ENCODE results near the gene SLC1A7.

The SLC1A7 gene

DNA sequence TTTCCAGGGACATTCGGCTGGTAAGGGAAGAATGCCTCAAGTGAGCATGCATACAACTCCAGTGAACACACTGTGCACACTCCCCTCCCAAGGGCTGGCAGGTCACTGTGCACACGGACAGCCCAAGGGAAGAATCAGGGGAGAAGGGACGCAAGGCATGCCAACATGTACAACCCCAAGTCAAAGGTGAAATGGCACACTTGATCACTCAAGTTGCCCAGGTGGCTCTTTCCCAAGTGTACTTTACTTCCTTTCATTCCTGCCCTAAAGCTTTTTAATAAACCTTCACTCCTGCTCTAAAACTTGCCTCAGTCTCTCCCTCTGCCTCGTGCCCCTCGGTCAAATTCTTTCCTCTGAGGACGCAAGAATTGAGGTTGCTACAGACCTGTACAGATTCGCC is 13.5 kb upstream of the SLC1A7 start:
- H3K4me3 ChIP-seq (ENCODE audit: low read depth, low read length) = no peak overlapping the region
- no peaks in the 10 kb centered on the region for H3K27me3 ChIP-seq (ENCODE audit: control insufficient read depth, insufficient read depth, low read length)
- H3K9me3 ChIP-seq (ENCODE audit: control insufficient read depth, insufficient read depth, low read length) = no peaks in the 10 kb centered on the region
- no peaks in the 10 kb centered on the region for H3K4me1 ChIP-seq (ENCODE audit: control insufficient read depth, insufficient read depth, low read length)
- no peaks in the 10 kb centered on the region for H3K36me3 ChIP-seq (ENCODE audit: control insufficient read depth, insufficient read depth, low read length)
- no peak overlapping the region for H3K9ac ChIP-seq (ENCODE audit: low read depth, low read length)

DNA sequence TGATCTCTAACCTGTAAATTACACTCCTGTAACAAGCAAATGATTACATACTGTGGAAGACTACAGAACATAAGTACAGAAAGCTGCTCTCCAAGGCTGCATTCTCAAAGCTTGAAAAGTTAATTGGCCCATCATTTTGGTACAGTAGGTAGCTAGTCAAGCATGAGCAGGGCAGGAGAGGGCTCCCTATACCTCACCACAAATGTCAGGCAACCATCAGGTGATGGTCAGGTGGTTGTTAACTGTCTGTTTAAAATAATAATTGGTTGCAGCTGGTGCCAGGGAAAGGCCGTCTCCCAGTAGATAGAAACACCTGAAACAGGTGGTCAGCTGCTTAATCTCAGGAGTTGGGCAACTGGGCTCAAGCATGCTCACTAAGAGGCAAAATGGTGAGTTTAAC is 13.1 kb upstream of the SLC1A7 start:
- no peaks in the 10 kb centered on the region for H3K9me3 ChIP-seq (ENCODE audit: control insufficient read depth, insufficient read depth, low read length)
- no peaks in the 10 kb centered on the region for H3K36me3 ChIP-seq (ENCODE audit: control insufficient read depth, insufficient read depth, low read length)
- H3K27me3 ChIP-seq (ENCODE audit: control insufficient read depth, insufficient read depth, low read length) = no peaks in the 10 kb centered on the region
- no peaks in the 10 kb centered on the region for H3K4me1 ChIP-seq (ENCODE audit: control insufficient read depth, insufficient read depth, low read length)
- no peak overlapping the region for H3K9ac ChIP-seq (ENCODE audit: low read depth, low read length)
- no peak overlapping the region for H3K4me3 ChIP-seq (ENCODE audit: low read depth, low read length)

DNA sequence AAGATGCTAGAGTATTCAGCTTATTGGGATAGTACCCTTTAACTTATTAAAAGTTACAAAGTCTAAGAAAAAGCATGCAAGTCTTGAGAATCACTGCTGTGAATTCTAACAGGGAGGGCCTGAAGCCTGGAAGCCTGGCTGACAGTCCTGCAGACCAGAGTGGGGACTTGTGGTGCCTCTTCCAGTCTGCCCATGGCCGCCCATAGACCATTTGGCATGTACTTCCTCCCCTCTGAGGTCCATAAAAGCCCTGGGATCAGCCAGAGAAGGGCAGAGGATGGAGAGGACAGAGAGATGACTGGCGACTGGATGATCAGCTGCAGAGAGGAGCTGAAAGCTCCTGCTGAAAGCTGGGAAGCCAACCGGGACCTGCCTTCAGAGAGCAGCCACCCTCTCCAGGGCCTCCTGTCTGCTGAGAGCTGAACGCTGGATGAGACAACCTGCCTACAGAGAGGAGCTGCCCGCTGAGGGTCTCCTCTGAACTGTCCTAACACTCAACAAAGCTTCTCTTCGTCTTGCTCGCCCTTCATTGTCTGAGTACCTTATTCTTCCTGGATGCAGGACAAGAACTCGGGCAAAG is 12.5 kb upstream of the SLC1A7 start:
- H3K9ac ChIP-seq (ENCODE audit: low read depth, low read length) = no peak overlapping the region
- H3K4me1 ChIP-seq (ENCODE audit: control insufficient read depth, insufficient read depth, low read length) = no peaks in the 10 kb centered on the region
- H3K9me3 ChIP-seq (ENCODE audit: control insufficient read depth, insufficient read depth, low read length) = no peaks in the 10 kb centered on the region
- no peaks in the 10 kb centered on the region for H3K36me3 ChIP-seq (ENCODE audit: control insufficient read depth, insufficient read depth, low read length)
- H3K27me3 ChIP-seq (ENCODE audit: control insufficient read depth, insufficient read depth, low read length) = no peaks in the 10 kb centered on the region
- no peak overlapping the region for H3K4me3 ChIP-seq (ENCODE audit: low read depth, low read length)

DNA sequence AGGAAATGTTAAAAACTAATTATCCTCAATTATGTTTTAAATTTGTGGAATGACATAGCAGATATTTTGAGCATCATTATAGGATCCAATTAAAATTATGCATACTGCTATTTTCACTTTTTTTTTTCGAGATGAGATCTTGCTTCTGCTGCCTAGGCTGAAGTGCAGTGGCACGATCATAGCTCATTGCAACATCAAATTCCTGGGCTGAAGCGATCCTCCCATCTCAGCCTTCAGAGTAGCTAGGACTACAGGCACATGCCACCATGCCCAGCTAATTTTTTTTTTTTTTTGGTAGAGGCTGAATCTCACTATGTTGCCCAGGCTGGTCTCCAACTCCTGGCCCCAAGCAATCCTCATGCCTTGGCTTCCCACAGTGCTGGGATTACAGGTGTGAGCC is 11.3 kb upstream of the SLC1A7 start:
- H3K27me3 ChIP-seq (ENCODE audit: control insufficient read depth, insufficient read depth, low read length) = no peaks in the 10 kb centered on the region
- H3K9me3 ChIP-seq (ENCODE audit: control insufficient read depth, insufficient read depth, low read length) = no peaks in the 10 kb centered on the region
- H3K4me3 ChIP-seq (ENCODE audit: low read depth, low read length) = no peak overlapping the region
- no peak overlapping the region for H3K9ac ChIP-seq (ENCODE audit: low read depth, low read length)
- H3K36me3 ChIP-seq (ENCODE audit: control insufficient read depth, insufficient read depth, low read length) = no peaks in the 10 kb centered on the region
- H3K4me1 ChIP-seq (ENCODE audit: control insufficient read depth, insufficient read depth, low read length) = no peaks in the 10 kb centered on the region

DNA sequence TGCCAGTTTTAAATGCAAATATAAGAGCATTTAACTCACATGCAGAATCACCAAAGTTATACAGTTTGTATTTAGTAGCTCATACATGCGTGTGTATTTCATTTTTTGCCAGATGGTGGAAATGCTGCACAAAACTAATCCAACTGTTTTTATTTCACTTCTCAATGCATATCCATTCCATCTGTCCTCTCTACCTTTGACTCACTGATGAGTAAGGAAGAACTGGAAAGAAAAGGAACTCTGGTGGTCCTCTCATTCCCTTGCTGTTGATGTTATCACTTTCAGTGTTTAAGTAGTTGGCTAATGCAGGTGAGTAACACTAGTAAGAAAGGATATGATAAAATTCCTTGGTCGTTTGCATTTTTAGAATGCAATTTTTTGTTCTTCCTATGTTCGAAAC is 5.7 kb upstream of the SLC1A7 start:
- no peak overlapping the region for H3K9ac ChIP-seq (ENCODE audit: low read depth, low read length)
- H3K4me1 ChIP-seq (ENCODE audit: control insufficient read depth, insufficient read depth, low read length) = no peaks in the 10 kb centered on the region
- H3K36me3 ChIP-seq (ENCODE audit: control insufficient read depth, insufficient read depth, low read length) = no peaks in the 10 kb centered on the region
- no peak overlapping the region for H3K4me3 ChIP-seq (ENCODE audit: low read depth, low read length)
- no peaks in the 10 kb centered on the region for H3K9me3 ChIP-seq (ENCODE audit: control insufficient read depth, insufficient read depth, low read length)
- no peaks in the 10 kb centered on the region for H3K27me3 ChIP-seq (ENCODE audit: control insufficient read depth, insufficient read depth, low read length)

DNA sequence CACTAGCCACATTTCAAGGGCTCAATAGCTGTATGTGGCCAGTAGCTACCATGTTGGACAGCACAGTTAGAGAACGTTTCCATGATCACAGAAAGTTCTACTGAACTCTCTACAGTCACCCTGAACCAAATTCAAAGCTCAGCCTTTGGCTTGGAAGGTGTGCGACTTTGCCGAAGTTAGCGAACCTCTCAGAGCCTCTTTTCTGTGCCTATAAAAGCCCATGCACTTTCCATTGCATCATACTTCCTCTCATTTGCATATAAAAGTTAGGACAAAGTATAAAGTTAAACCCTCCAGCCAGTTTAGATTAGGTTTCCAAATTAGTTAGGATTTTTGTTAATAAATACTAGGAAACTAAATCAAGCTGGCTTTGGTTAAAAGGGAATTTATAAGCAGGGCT is 4.7 kb upstream of the SLC1A7 start:
- H3K27me3 ChIP-seq (ENCODE audit: control insufficient read depth, insufficient read depth, low read length) = no peaks in the 10 kb centered on the region
- H3K4me1 ChIP-seq (ENCODE audit: control insufficient read depth, insufficient read depth, low read length) = no peaks in the 10 kb centered on the region
- H3K4me3 ChIP-seq (ENCODE audit: low read depth, low read length) = no peak overlapping the region
- no peaks in the 10 kb centered on the region for H3K36me3 ChIP-seq (ENCODE audit: control insufficient read depth, insufficient read depth, low read length)
- no peaks in the 10 kb centered on the region for H3K9me3 ChIP-seq (ENCODE audit: control insufficient read depth, insufficient read depth, low read length)
- no peak overlapping the region for H3K9ac ChIP-seq (ENCODE audit: low read depth, low read length)

DNA sequence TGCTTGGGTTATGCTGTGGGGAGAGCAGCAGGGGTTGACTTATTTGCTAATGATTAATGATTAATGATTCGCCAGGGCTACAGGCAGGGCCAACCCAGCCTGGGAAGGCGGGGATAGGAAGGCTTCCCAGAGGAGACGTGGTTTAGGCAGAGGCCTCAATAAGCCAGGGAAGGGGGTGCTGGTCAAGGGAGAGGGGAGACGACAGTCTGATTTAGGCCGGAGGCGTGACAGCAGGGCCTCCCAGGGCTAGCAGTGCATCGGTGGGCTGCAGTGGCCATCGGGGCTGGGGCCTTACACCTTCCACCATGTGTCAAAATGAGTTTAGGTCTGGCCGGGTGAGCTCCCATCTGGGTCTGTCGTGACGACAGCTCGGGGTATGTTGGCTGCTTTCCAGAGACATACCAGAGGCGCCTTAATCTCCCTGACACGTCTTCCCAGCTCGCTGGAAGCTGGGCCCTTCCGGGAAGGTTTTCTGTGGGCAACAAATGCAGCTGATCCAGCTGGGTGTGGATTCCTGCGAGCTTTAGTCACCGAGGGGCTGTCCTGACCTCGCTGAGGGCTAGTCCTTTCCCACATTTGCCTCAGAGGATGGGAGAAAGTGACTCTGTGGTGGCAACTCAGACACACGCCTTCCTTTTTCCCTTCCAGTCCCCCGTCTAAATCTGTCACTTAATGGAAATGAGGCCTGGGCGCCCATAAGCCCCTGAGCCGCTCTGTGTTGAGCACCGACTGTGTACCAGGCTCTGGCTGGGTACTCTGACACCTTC is 3.7 kb upstream of the SLC1A7 start:
- H3K27me3 ChIP-seq (ENCODE audit: control insufficient read depth, insufficient read depth, low read length) = no peaks in the 10 kb centered on the region
- no peaks in the 10 kb centered on the region for H3K9me3 ChIP-seq (ENCODE audit: control insufficient read depth, insufficient read depth, low read length)
- H3K4me1 ChIP-seq (ENCODE audit: control insufficient read depth, insufficient read depth, low read length) = no peaks in the 10 kb centered on the region
- H3K4me3 ChIP-seq (ENCODE audit: low read depth, low read length) = no peak overlapping the region
- H3K36me3 ChIP-seq (ENCODE audit: control insufficient read depth, insufficient read depth, low read length) = no peaks in the 10 kb centered on the region
- H3K9ac ChIP-seq (ENCODE audit: low read depth, low read length) = no peak overlapping the region

DNA sequence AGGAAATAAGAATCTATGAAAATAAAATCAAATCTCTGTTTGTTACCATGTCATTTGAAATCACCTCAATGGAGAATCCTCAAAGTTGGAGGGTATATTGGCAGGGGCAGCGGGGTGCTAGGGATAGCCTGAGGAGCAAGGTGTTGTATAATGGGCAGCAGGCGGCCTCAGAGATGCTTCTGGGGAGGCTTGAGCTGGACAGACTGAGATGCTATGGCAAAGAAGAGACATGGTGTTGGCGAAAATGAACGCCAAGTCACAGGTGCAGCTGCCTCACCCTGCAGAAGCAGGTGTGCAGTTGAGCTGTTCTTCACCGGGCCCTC is 3.1 kb upstream of the SLC1A7 start:
- no peak overlapping the region for H3K4me3 ChIP-seq (ENCODE audit: low read depth, low read length)
- no peak overlapping the region for H3K9ac ChIP-seq (ENCODE audit: low read depth, low read length)

DNA sequence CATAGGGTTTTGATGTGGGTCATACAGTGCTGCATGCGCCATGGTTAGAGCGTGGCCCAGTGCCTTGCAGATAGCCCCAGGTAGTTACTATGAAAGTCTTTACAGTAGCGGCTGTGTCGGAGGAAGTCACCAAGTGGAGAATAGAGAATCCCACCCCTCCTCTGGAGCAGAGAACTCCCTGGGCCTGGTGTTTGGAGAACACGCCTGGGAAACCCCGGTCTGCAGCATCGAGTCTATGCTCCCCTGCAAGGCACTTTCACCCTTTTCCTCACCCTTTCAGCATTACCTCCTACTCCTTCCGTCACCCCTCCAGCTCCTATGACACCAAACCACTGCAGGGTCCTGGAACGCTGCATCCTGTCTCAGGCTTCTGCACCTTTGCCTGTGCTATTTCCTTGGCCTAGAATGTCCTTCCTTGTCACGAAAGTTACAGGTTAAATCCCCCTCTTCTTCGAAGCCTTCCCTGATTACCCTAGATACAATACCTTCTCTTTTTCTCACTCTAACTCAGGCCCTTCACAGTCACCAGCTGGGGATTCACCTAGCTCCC is 2.7 kb upstream of the SLC1A7 start:
- H3K36me3 ChIP-seq (ENCODE audit: control insufficient read depth, insufficient read depth, low read length) = no peaks in the 10 kb centered on the region
- H3K9me3 ChIP-seq (ENCODE audit: control insufficient read depth, insufficient read depth, low read length) = no peaks in the 10 kb centered on the region
- no peak overlapping the region for H3K4me3 ChIP-seq (ENCODE audit: low read depth, low read length)
- H3K9ac ChIP-seq (ENCODE audit: low read depth, low read length) = no peak overlapping the region
- no peaks in the 10 kb centered on the region for H3K4me1 ChIP-seq (ENCODE audit: control insufficient read depth, insufficient read depth, low read length)
- H3K27me3 ChIP-seq (ENCODE audit: control insufficient read depth, insufficient read depth, low read length) = no peaks in the 10 kb centered on the region

More for the DNA sequence above, 3.1 kb upstream of the SLC1A7 start:
- Histone ChIP-seq H3K9me3 (ENCODE audit: control insufficient read depth, insufficient read depth, low read length) (no peaks in the 10 kb centered on the region), H3K27me3 (ENCODE audit: control insufficient read depth, insufficient read depth, low read length) (no peaks in the 10 kb centered on the region), H3K4me1 (ENCODE audit: control insufficient read depth, insufficient read depth, low read length) (no peaks in the 10 kb centered on the region), H3K36me3 (ENCODE audit: control insufficient read depth, insufficient read depth, low read length) (no peaks in the 10 kb centered on the region)

DNA sequence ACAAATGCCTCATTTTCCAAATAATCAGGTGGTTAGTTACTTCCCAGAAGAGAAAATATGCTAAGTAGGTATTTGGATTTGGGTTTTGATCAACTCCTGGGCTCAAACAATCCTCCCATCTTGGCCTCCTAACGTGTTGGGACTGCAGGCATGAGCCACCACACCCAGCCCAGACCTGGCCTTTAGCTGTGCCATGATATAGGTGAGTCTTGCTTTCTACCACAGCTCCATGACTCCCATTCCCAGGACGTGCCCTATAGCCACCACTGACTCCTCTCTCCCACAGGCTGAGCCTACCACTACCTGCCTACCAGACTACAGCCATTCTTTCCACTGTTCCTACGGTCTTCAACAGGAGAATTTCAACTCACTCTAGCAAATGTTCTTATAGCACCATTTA is 1.8 kb upstream of the SLC1A7 start:
- Histone ChIP-seq H3K4me3 (ENCODE audit: low read depth, low read length) (no peak overlapping the region), H3K9ac (ENCODE audit: low read depth, low read length) (no peak overlapping the region), H3K36me3 (ENCODE audit: control insufficient read depth, insufficient read depth, low read length) (no peaks in the 10 kb centered on the region), H3K27me3 (ENCODE audit: control insufficient read depth, insufficient read depth, low read length) (no peaks in the 10 kb centered on the region), H3K4me1 (ENCODE audit: control insufficient read depth, insufficient read depth, low read length) (no peaks in the 10 kb centered on the region), H3K9me3 (ENCODE audit: control insufficient read depth, insufficient read depth, low read length) (no peaks in the 10 kb centered on the region)

DNA sequence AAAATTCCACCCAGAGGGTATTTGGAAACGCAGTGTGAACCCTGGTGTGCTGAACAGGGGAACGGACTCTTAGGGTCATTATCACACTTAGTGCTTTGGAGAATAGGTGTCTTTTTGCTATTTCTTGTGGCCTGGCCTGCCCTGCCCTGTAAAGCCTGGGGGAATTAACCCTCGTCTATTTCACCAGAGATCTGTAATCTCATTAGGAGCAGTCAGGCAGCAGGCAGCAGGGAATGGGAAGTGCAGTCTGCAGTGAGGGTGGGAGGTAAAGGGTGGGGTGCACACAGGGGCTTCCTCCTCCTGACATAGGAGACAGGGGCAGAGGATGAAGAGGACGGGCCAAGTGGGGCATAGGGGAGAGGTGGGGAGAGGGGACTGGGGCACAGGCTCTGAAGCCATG is 1.1 kb upstream of the SLC1A7 start:
- no peaks in the 10 kb centered on the region for H3K4me1 ChIP-seq (ENCODE audit: control insufficient read depth, insufficient read depth, low read length)
- H3K9me3 ChIP-seq (ENCODE audit: control insufficient read depth, insufficient read depth, low read length) = no peaks in the 10 kb centered on the region
- no peak overlapping the region for H3K9ac ChIP-seq (ENCODE audit: low read depth, low read length)
- no peaks in the 10 kb centered on the region for H3K36me3 ChIP-seq (ENCODE audit: control insufficient read depth, insufficient read depth, low read length)
- H3K27me3 ChIP-seq (ENCODE audit: control insufficient read depth, insufficient read depth, low read length) = no peaks in the 10 kb centered on the region
- no peak overlapping the region for H3K4me3 ChIP-seq (ENCODE audit: low read depth, low read length)

DNA sequence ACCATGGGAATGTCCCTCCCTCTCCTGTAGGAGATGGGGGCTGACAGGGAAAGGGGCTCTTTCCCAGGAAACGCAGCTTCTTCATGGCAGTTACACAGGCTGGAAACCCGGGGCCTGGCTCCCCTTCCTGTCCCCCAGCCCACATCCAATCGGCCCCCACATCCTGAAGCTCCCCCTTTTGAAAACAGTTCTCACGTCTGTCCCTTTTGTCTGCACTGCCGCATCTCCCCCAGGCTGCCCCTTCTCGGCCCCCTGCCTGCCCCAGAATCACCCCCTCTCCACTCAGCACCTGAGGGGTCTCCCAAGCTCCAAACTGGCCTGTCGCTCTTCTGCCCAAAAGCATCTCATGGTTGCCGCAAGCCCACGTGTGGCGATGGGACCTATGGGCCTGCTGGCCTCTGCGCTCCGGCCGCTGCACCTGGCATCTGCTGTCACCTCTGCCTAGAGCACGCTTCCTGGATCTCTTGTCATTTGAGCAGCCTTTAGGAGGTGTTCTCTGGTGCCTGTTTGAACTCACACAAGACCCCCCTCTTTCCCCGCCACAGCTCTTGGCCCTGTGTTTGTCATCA is 867 bp downstream of the SLC1A7 start:
- Histone ChIP-seq H3K9me3 (ENCODE audit: control insufficient read depth, insufficient read depth, low read length) (peaks cover 7% of the 10 kb centered on the region), H3K27me3 (ENCODE audit: control insufficient read depth, insufficient read depth, low read length) (no peaks in the 10 kb centered on the region), H3K36me3 (ENCODE audit: control insufficient read depth, insufficient read depth, low read length) (no peaks in the 10 kb centered on the region), H3K9ac (ENCODE audit: low read depth, low read length) (no peak overlapping the region), H3K4me3 (ENCODE audit: low read depth, low read length) (no peak overlapping the region), H3K4me1 (ENCODE audit: control insufficient read depth, insufficient read depth, low read length) (no peaks in the 10 kb centered on the region)

Data from iPS-15b (cell line).